ENCODE data around the gene TTC12. TPM values are rescaled to one million over a fixed set of nuclear protein-coding genes. Genes with fewer than 3 reads are reported as not detected.

TTC12 gene
- total and polyA plus RNA-seq, 10 of the 15 experiments (the other 5 are each of a cell fraction or from before 2014, with no cell fraction given) = 3.7 to 14.0 (median 8.1) TPM

GRCh38 chr11:113316256-113316655 lies 1.9 kb downstream of the TTC12 start (continued):
- TF ChIP-seq CEBPB (IDR thresholded peaks at IDR 0.05; ENCODE audit: borderline replicate concordance in 1 of 2, low read depth in 2 of 2, low read length in 2 of 2) (no peak), POLR2A (IDR thresholded peaks at IDR 0.05; ENCODE audit: low read depth, low read length) (no peak), JUND (IDR thresholded peaks at IDR 0.05; ENCODE audit: low read depth, low read length) (no peak), SRF (IDR thresholded peaks at IDR 0.05; ENCODE audit: low read depth in 2 of 2, low read length in 2 of 2) (no peak), RAD21 (IDR thresholded peaks at IDR 0.05; ENCODE audit: insufficient read depth, low read depth, low read length) (no peak), ZBED1 (IDR thresholded peaks at IDR 0.05; ENCODE audit: borderline replicate concordance) (no peak), KAT2A (conservative IDR thresholded peaks at IDR 0.05; ENCODE audit: control insufficient read depth, low read depth, low read length) (no peak)

- H3K4me1 ChIP-seq (ENCODE audit: control insufficient read depth, insufficient read depth, low read length) = peaks cover 10% of the 10 kb centered on the region
- no peaks in the 10 kb centered on the region for H3K27me3 ChIP-seq (replicated peaks in 1 of 2; ENCODE audit: control insufficient read depth in 2 of 2, insufficient read depth in 2 of 2, low read length in 1 of 2)
- H3K36me3 ChIP-seq (ENCODE audit: control insufficient read depth in 2 of 2, insufficient read depth in 2 of 2, low read length in 1 of 2) = no peaks in the 10 kb centered on the region
- CTCF ChIA-PET = no interaction called here
- no peak overlapping the region for H2AFZ ChIP-seq (ENCODE audit: control insufficient read depth, low read depth, low read length)
- H4K20me1 ChIP-seq (ENCODE audit: control insufficient read depth, insufficient read depth) = no peaks in the 10 kb centered on the region
- SMC1A ChIA-PET (ENCODE audit: uncharacterized antibody, unreplicated experiment) = interaction anchor here (1.3 to 2.2 kb wide), 3 partner anchors 8 to 28 kb away, joined by 4 to 7 read pairs (median 5); no protein-coding TSS in a partner anchor
- POLR2A ChIA-PET = interaction anchor here (0.8 to 0.9 kb wide), 2 partner anchors 12 to 16 kb away, joined by 3 to 4 read pairs; no protein-coding TSS in a partner anchor
- intact Hi-C loops (cut with micrococcal nuclease; ENCODE audit: unreplicated experiment) = no loop called here
- 93% methylated on average over 2 of the region's 2 CpGs for WGBS (ENCODE audit: insufficient coverage, insufficient replicate concordance, low lambda C conversion rate, missing lambda C conversion rate)
- FAIRE-seq (no peak), DNase-seq (ENCODE audit: low read depth, low spot score) (no peak), ATAC-seq (no peak)
- RAD21 ChIA-PET (ENCODE audit: unreplicated experiment) = no interaction called here
- H3K27ac ChIP-seq (ENCODE audit: control insufficient read depth, insufficient read depth) = no peak overlapping the region
- no peaks in the 10 kb centered on the region for H3K9me3 ChIP-seq (replicated peaks; ENCODE audit: control insufficient read depth, insufficient read depth, low read length)
- peaks cover 2% of the 10 kb centered on the region for H3K79me2 ChIP-seq (ENCODE audit: control insufficient read depth, insufficient read depth, low read length)
- no peak overlapping the region for H3K4me2 ChIP-seq (ENCODE audit: control insufficient read depth, insufficient read depth)
- in situ Hi-C loops (cut with MboI) = loop anchor here (10.0 kb wide), 1 partner anchor 457 kb away; the partner anchor contains the start of genes CLDN25 and ZW10
- TF ChIP-seq STAT3 (IDR thresholded peaks at IDR 0.05; ENCODE audit: low read depth, low read length) (no peak), TAF1 (IDR thresholded peaks at IDR 0.05; ENCODE audit: borderline replicate concordance, low read depth, low read length) (no peak), ELK1 (IDR thresholded peaks at IDR 0.05; ENCODE audit: low read depth, low read length) (no peak), MEF2A (IDR thresholded peaks at IDR 0.05; ENCODE audit: insufficient read depth, low read depth, low read length) (no peak), ZBED1 (IDR thresholded peaks at IDR 0.05; ENCODE audit: borderline replicate concordance) (no peak), TCF7 (IDR thresholded peaks at IDR 0.05; ENCODE audit: borderline replicate concordance) (no peak), SMAD5 (IDR thresholded peaks at IDR 0.05; ENCODE audit: low read depth) (no peak), ZNF384 (IDR thresholded peaks at IDR 0.05; ENCODE audit: borderline replicate concordance, low read depth, low read length) (no peak), RB1 (IDR thresholded peaks at IDR 0.05; ENCODE audit: borderline replicate concordance) (no peak), POLR2AphosphoS2 (IDR thresholded peaks at IDR 0.05; ENCODE audit: low read depth, low read length) (no peak), IRF5 (IDR thresholded peaks at IDR 0.05; ENCODE audit: borderline replicate concordance) (no peak), EP300 (IDR thresholded peaks at IDR 0.05; ENCODE audit: borderline replicate concordance in 1 of 2, control insufficient read depth in 1 of 2, low read depth in 2 of 2, low read length in 2 of 2) (no peak), PML (IDR thresholded peaks at IDR 0.05; ENCODE audit: low read length) (no peak)
- no peak overlapping the region for H3K4me3 ChIP-seq
- no peak overlapping the region for H3K9ac ChIP-seq (ENCODE audit: control insufficient read depth, insufficient read depth, low read length)
- BruUV-seq (replicated peaks) = no TSS peak
These were observed 3.0 kb downstream of the TTC12 start for GRCh38 chr11:113317339-113317738.
